ENCODE results near the gene INSRR. TPM values are rescaled to one million over a fixed set of nuclear protein-coding genes. Genes with fewer than 3 reads are reported as not detected.

INSRR gene
- total RNA-seq, 1 donor from 2014 or later, result 1.7 TPM

DNA sequence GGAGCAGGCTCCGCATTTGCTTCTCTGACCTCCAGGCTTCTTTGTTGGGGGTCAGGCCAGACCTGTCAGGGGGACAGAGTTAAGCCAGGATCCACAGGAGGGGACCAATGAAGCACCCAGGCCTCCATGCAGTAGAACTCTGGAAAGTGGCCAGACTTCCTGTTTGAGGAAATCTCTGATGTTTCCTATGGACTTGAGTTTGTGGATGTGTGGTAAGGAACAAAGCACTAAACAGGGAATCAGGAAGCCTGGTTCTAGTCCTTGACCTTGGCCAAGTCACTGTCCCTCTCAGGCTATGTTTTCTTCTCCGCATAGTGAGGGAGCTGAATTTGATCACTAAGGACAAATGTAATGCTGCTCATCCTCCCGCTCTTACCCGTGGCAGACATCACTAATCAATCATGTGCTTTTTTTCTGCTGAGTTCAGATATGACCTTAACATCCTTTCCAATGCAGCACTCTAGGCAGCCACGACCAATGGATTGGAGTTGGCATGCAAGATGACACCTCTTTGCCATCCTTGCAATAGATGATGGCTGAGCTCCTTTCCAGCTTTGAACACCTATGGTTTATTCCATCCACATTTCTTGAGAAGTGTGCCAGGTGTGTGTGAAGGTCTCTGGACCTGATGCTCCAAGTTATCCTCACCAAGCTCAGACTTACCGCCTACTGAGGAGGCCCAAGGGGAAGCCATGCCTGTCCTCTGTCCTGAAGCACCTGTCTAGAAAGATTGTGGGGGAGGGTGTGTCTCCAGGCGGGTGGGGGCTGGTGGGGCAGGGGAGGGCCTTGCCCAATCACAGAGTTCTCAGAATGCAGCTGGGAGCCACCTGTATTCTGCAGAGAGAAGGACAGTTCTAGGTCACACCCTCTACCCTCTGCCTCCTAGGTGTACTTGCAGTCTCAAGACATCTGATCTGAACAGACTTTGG lies 52.1 kb downstream of the INSRR start:
- peaks cover 5% of the 10 kb centered on the region for H3K36me3 Mint-ChIP-seq
- DNase-seq (ENCODE audit: extremely low spot score, unreplicated experiment), result no peak
- no peaks in the 10 kb centered on the region for H3K9me3 Mint-ChIP-seq
- H3K27ac Mint-ChIP-seq, result no peak overlapping the region
- H3K4me1 Mint-ChIP-seq (ENCODE audit: unreplicated experiment), result peaks cover 38% of the 10 kb centered on the region
- TF ChIP-seq, protein P1, sequence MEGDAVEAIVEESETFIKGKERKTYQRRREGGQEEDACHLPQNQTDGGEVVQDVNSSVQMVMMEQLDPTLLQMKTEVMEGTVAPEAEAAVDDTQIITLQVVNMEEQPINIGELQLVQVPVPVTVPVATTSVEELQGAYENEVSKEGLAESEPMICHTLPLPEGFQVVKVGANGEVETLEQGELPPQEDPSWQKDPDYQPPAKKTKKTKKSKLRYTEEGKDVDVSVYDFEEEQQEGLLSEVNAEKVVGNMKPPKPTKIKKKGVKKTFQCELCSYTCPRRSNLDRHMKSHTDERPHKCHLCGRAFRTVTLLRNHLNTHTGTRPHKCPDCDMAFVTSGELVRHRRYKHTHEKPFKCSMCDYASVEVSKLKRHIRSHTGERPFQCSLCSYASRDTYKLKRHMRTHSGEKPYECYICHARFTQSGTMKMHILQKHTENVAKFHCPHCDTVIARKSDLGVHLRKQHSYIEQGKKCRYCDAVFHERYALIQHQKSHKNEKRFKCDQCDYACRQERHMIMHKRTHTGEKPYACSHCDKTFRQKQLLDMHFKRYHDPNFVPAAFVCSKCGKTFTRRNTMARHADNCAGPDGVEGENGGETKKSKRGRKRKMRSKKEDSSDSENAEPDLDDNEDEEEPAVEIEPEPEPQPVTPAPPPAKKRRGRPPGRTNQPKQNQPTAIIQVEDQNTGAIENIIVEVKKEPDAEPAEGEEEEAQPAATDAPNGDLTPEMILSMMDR (conservative IDR thresholded peaks at IDR 0.05), result no peak
- H3K4me3 Mint-ChIP-seq, result no peak overlapping the region
- peaks cover 19% of the 10 kb centered on the region for H3K27me3 Mint-ChIP-seq

DNA sequence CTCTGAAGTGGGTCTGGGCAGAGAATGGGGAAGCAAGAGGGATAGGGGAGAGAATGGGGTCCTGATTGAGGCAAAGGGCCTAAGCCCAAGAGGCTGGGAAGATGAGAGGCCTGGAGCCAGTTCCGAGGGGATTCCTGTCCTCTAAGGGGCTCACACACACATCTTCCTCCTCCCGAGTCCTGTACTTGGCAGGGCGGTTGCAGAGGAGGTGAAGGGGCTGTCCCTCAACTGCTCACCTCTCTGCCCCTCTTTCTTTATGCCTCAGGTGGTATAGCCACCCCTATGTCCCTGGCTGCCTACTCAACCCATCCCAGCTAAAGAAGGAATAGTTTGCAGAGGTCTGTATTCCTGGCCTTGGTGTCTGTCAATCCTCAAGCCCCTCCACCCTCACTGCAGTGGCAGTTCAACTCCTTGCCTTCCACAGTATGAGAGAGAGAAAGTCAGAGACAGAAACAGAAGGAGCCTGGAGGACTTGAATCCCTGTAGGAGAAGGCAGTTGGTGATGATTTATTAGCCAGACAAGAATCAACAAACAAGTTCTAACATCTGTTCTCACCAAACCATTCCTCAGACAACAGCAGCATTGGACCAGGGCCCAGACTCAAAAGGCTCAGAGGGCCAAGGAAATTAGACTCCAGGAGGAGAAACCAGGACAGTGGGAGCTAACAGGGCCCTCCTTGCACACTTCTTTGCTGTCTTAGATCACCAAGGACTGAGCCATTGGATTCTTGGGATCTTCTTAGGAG lies 53.0 kb downstream of the INSRR start:
- TF ChIP-seq, protein P1 (conservative IDR thresholded peaks at IDR 0.05), result no peak
- no peak for DNase-seq (ENCODE audit: extremely low spot score, unreplicated experiment)
- H3K36me3 Mint-ChIP-seq, result peaks cover 12% of the 10 kb centered on the region
- H3K4me1 Mint-ChIP-seq (ENCODE audit: unreplicated experiment), result peaks cover 38% of the 10 kb centered on the region
- H3K9me3 Mint-ChIP-seq, result no peaks in the 10 kb centered on the region
- H3K27ac Mint-ChIP-seq, result no peak overlapping the region
- H3K27me3 Mint-ChIP-seq, result peaks cover 11% of the 10 kb centered on the region
- H3K4me3 Mint-ChIP-seq, result peak overlapping the region; percentile 34

DNA sequence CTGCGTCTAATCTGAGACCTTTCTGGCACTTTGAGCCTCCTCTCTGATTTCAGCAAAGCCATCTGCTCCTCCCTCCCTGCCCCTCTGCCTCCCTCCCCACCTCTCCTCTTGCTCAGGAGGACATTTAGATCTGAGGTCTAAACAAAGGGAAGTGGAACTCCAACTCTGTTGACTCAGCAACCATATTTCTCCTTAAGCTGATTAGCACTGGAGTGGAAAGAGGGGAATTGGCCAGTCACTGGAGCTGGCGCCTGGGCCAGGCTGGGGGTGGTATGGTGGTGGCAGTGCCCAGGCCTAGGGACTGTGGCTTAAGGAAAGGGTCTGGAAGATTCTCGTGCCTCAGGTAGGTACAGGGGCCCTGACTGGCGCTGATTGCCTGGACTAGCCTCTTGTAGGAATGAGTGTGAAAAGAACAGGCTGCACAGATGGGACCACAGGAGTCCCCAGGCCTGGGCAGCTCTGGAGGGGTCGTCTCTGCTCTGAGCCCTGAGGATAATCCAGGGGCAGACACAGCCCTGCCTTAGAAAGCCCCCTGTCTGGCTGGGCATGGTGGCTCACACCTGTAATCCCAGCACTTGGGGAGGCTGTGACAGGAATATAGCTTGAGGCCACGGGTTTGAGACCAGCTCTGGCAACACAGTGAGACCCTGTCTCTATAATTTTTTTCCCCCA lies 54.2 kb downstream of the INSRR start:
- no peak for DNase-seq (ENCODE audit: extremely low spot score, unreplicated experiment)
- H3K4me3 Mint-ChIP-seq, result peak overlapping the region; percentile 7
- peak overlapping the region; percentile 63 for H3K27ac Mint-ChIP-seq

DNA sequence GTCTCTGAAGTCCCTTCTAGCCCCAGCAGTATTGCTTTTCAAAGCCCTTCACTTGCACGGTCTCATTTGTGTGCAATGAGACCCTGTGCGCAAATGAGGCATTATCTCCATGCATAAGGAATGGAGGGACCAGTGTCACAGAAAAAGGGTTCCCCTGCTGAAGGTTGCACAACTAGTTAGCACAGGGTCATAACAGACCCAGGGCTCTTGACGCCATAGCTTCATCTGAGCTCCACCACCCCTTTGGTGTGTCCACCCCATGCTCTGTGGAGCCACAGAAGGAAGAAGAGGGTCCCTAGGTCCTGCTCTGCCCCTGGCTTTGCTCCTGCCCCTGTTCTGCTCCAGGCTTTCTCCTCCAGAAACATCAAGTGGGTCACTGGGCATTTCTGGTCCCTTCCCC lies 54.9 kb downstream of the INSRR start:
- Mint-ChIP-seq H3K27ac (no peak overlapping the region), H3K27me3 (peaks cover 10% of the 10 kb centered on the region), H3K4me1 (ENCODE audit: unreplicated experiment) (peaks cover 47% of the 10 kb centered on the region), H3K9me3 (no peaks in the 10 kb centered on the region), H3K36me3 (peaks cover 16% of the 10 kb centered on the region), H3K4me3 (peak overlapping the region; percentile 7)
- no peak for DNase-seq (ENCODE audit: extremely low spot score, unreplicated experiment)
- TF ChIP-seq, protein P1 (conservative IDR thresholded peaks at IDR 0.05), result no peak

More for the DNA sequence above, 54.2 kb downstream of the INSRR start:
- H3K9me3 Mint-ChIP-seq, result no peaks in the 10 kb centered on the region
- TF ChIP-seq, protein P1 (conservative IDR thresholded peaks at IDR 0.05), result no peak
- H3K36me3 Mint-ChIP-seq, result peaks cover 16% of the 10 kb centered on the region
- H3K27me3 Mint-ChIP-seq, result peaks cover 10% of the 10 kb centered on the region
- H3K4me1 Mint-ChIP-seq (ENCODE audit: unreplicated experiment), result peaks cover 45% of the 10 kb centered on the region

DNA sequence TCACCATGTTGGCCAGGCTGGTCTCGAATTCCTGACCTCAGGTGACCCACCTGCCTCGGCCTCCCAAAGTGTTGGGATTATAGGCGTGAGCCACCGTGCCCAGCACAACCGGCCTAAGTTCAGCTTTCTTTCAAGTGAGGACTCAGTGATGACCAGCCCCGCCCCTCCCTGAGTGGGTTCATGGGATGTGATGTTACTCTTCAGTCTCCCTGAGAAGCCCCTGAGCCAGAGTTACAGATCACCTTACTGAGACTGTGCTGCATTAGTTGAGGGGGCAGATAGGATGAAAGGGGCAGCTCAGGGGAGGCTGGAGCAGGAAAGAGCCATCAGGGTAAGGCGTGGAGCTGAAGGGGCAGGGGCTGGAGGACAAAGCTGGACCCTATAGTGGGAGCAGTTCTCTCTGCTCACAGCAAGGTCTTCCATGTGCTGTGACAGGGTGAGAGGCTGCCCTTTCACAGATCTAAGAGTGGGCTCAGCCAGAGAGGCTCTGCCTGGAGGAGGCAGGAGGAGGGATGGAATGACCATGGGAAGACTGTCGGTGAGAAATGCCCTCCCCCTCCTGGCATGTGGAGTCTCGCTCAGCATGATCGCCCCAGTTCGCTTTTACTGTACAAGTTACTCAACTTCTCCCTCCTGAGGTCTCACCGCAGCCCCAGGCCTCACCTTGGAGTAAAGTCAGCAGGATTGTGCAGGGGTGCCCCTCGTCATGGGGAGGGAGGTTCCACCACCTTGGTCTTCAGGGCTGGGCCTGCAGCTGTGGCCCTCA lies 55.6 kb downstream of the INSRR start:
- Mint-ChIP-seq H3K27ac (peak overlapping the region; percentile 48), H3K27me3 (peaks cover 10% of the 10 kb centered on the region)
- TF ChIP-seq, protein P1 (conservative IDR thresholded peaks at IDR 0.05), result no peak

More for the DNA sequence above, 55.6 kb downstream of the INSRR start:
- Mint-ChIP-seq H3K9me3 (no peaks in the 10 kb centered on the region), H3K4me3 (no peak overlapping the region), H3K4me1 (ENCODE audit: unreplicated experiment) (peaks cover 47% of the 10 kb centered on the region), H3K36me3 (peaks cover 16% of the 10 kb centered on the region)
- DNase-seq (ENCODE audit: extremely low spot score, unreplicated experiment), result no peak

Data from type B pancreatic cell (in vitro differentiated cells).